ENCODE measurements around the gene KASH5. TPM values are rescaled to one million over a fixed set of nuclear protein-coding genes. Genes with fewer than 3 reads are reported as not detected.

The KASH5 gene
- total RNA-seq, 1 experiment from 2014 or later = not detected

DNA sequence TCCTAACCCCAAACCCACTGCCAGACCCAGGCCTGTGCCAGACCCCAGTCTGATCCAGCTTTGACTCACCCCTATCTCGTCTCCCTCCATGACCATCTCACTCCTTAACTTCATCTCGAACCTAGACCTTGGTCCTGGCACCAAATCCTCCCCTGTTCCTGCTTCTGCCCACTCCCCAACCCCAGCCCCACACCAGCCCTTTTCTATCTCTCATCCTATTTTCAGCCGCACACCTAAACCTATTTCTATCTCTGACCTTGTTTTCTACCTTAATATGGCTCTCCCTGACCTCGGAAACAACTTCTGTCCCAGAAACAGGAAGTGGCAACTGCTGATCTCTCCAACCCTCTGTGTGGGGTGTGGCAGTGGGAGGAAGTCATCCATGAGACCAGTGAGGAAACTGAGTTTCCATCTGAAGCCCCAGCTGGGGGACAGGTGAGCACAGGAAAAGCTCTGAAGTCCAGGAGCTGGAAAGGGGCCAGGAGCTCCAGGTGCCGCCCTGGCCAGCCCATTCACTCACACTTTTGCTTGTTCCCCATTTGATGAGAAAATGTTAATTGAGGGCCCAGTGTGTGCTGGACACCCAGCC lies 21.5 kb downstream of the KASH5 start:
- Histone ChIP-seq H2BK20ac (ENCODE audit: low read depth, low read length, poor library complexity, severe bottlenecking) (no peak overlapping the region), H3K23ac (ENCODE audit: insufficient read length, low read depth, low read length) (no peak overlapping the region), H4K91ac (ENCODE audit: insufficient read length, low read depth, low read length) (no peak overlapping the region), H3K4ac (ENCODE audit: low read depth, low read length) (no peak overlapping the region), H3K79me2 (ENCODE audit: insufficient read depth, low read length) (no peaks in the 10 kb centered on the region), H2BK12ac (ENCODE audit: insufficient read length, low read depth, low read length) (no peak overlapping the region), H3K14ac (ENCODE audit: insufficient read depth, low read length) (no peak overlapping the region), H4K8ac (replicated peaks; ENCODE audit: insufficient read length, low read depth, low read length) (no peak overlapping the region), H3K9ac (ENCODE audit: extremely low read depth, insufficient read length, low read length) (no peak overlapping the region), H3K23me2 (ENCODE audit: insufficient read length, low read depth, low read length, poor library complexity, severe bottlenecking) (no peaks in the 10 kb centered on the region), H3K79me1 (ENCODE audit: insufficient read depth, low read depth, low read length, poor library complexity, severe bottlenecking) (no peaks in the 10 kb centered on the region), H2BK5ac (ENCODE audit: insufficient read length, low read length) (no peak overlapping the region), H3K9me3 (ENCODE audit: control insufficient read depth, low read depth, low read length) (no peaks in the 10 kb centered on the region), H3K4me2 (ENCODE audit: insufficient read depth, insufficient read length, low read length) (no peak overlapping the region), H3K27ac (ENCODE audit: insufficient read length, low read depth, low read length) (no peak overlapping the region), H2AFZ (ENCODE audit: low read length) (no peak overlapping the region), H3K27me3 (ENCODE audit: insufficient read depth, low read length) (no peaks in the 10 kb centered on the region), H2BK15ac (ENCODE audit: low read depth, low read length) (no peak overlapping the region), H3K18ac (ENCODE audit: insufficient read length, low read depth, low read length) (peak overlapping the region; percentile 14), H3K4me1 (ENCODE audit: insufficient read depth, low read length) (peaks cover 3% of the 10 kb centered on the region; the same call in 1 of the 2 replicates), H3K56ac (ENCODE audit: insufficient read length, low read depth, low read length) (no peak overlapping the region), H4K5ac (ENCODE audit: insufficient read length, low read depth, low read length) (no peak overlapping the region), H3T11ph (ENCODE audit: low read length) (no peak overlapping the region), H2BK120ac (ENCODE audit: low read depth, low read length, poor library complexity, severe bottlenecking) (no peak overlapping the region), H2AK5ac (ENCODE audit: insufficient read length, low read length) (no peak overlapping the region), H4K20me1 (ENCODE audit: control insufficient read depth, insufficient read depth, insufficient read length) (no peaks in the 10 kb centered on the region)
- peaks cover 11% of the 10 kb centered on the region for H3K27me3 Mint-ChIP-seq (ENCODE audit: low read depth)
- DNase-seq = no peak
- no peaks in the 10 kb centered on the region; a peak in 1 of 7 replicates for H3K36me3 Mint-ChIP-seq (ENCODE audit: insufficient read depth in 1 of 3, low read depth in 3 of 3)
- H3K9me3 Mint-ChIP-seq = no peaks in the 10 kb centered on the region
- peaks cover 33 to 35% of the 10 kb centered on the region in 2 experiments for H3K4me1 Mint-ChIP-seq
- WGBS (ENCODE audit: extremely low coverage, insufficient read length, low lambda C conversion rate) = no CpG with 5 or more reads among the region's 5 CpGs
- TF ChIP-seq, protein P1, sequence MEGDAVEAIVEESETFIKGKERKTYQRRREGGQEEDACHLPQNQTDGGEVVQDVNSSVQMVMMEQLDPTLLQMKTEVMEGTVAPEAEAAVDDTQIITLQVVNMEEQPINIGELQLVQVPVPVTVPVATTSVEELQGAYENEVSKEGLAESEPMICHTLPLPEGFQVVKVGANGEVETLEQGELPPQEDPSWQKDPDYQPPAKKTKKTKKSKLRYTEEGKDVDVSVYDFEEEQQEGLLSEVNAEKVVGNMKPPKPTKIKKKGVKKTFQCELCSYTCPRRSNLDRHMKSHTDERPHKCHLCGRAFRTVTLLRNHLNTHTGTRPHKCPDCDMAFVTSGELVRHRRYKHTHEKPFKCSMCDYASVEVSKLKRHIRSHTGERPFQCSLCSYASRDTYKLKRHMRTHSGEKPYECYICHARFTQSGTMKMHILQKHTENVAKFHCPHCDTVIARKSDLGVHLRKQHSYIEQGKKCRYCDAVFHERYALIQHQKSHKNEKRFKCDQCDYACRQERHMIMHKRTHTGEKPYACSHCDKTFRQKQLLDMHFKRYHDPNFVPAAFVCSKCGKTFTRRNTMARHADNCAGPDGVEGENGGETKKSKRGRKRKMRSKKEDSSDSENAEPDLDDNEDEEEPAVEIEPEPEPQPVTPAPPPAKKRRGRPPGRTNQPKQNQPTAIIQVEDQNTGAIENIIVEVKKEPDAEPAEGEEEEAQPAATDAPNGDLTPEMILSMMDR (conservative IDR thresholded peaks at IDR 0.05) = no peak
- H3K27ac Mint-ChIP-seq = peak overlapping the region in 1 of 3 experiments; percentile 70; a peak in 2 of 7 replicates
- peak overlapping the region in 1 of 2 experiments; percentile 25; a peak in 1 of 5 replicates for H3K4me3 Mint-ChIP-seq
